ENCODE results near the gene SSTR5.

SSTR5 gene

GRCh38 chr16:1107731-1108130 is 35.2 kb downstream of the SSTR5 start:
- DNase-seq: no peak

DNA sequence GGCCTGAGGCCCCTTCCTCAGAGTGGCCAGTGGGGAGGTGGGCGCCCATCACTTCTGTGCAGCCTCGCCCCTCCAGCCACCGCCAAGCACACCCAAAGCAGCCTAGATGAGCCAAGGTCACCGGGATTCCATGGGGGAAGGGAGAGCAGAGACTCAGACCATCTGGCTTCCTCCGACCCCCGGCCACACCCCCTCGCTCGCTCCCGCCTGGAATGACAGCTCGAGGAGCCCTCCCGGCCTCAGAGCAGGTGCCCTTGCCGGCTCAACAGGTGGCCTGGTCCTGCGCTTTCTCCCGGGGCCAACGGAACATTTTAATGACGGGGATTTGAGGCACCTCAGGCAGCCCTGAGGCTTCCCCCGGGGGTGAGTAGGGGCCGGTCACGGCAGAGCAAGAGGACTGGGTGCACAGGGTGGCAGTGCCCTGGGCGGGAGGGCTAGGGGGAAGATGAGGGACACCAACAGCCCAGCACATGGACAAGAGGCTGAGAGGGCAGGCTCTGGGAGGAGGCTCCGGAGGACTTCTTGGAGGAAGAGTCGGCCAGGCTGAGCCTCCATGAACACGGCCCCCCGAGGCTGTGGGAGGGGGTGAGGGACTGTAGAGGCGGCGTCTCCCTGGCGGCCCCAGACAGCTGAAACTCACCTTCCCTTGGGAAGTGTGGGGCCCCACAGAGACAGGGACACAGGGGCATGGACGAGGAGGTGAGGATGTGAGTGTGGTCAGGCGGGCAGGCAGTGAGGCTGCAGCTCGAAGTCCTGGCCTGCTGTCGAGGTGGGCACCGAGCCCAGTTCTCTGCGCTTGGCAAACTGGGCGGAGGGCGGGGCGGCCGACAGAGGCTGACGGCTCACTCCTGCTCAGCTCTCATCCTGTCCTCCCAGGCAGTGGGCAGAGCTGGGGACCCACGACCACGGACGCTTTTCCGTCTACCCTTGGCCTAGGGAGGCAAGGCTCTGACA is 36.0 kb downstream of the SSTR5 start:
- DNase-seq: peak; percentile 30 to 67

DNA sequence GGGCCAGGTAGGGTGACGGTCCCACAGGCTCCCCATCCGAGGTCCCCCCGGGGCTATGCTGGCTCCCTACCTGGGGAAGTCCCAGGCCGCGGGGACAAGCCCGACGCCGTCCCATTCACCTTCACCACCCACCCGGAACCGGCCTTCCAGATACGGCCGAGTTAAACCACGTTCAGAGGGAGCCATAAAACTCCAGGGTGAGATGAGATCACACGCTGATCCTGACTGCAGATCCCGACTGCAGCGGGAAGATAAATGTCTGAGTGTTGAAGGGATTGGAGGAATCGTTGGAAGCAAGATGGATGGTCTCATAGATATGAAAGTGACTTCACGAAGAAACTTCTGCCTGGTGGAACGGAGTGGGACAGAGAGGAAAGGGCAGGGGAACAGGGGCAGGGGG is 37.1 kb downstream of the SSTR5 start:
- DNase-seq: no peak

GRCh38 chr16:1112506-1113184 is 40.1 kb downstream of the SSTR5 start:
- no peak for DNase-seq

DNA sequence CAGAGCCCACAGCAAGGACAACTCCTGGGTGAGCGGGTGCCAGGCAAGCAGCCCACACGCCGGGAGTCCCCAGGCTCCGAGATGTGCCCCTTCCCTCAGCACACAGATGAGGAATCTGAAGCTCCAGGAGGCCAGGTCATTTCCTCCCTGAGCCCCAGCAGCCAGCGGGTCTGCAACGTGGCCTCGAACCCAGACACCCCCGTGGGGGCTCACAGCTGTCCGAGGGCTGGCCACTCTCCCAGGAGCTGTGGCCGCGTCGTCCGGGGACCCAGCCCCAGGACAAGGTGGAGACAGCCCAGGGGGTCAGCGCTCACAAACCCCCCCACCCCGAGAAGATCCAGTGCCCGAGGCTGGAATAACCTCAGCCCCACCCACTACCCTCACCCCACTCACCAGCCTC is 40.9 kb downstream of the SSTR5 start:
- DNase-seq: no peak

- no peak for DNase-seq
These were observed 41.5 kb downstream of the SSTR5 start for GRCh38 chr16:1113889-1114526.

DNA sequence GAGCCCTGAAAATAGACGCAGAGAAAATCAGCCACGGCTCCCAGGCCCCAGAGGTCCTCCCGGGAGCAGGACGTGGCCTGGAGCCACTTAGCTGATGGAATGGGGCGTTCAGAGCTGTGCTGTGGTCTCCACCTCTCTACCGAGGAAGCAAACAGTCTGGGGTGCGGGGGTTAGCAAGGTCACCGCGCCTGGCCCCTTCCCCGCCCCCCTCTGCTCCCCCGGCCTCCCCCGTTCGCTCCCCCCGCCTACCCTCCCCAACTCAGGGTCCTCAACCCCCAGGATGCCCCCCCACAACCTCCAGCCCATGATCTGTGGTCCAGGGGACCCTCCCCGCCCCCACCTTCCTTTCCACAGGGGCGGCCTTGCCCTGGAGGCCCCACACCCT is 44.1 kb downstream of the SSTR5 start:
- DNase-seq: no peak

DNA sequence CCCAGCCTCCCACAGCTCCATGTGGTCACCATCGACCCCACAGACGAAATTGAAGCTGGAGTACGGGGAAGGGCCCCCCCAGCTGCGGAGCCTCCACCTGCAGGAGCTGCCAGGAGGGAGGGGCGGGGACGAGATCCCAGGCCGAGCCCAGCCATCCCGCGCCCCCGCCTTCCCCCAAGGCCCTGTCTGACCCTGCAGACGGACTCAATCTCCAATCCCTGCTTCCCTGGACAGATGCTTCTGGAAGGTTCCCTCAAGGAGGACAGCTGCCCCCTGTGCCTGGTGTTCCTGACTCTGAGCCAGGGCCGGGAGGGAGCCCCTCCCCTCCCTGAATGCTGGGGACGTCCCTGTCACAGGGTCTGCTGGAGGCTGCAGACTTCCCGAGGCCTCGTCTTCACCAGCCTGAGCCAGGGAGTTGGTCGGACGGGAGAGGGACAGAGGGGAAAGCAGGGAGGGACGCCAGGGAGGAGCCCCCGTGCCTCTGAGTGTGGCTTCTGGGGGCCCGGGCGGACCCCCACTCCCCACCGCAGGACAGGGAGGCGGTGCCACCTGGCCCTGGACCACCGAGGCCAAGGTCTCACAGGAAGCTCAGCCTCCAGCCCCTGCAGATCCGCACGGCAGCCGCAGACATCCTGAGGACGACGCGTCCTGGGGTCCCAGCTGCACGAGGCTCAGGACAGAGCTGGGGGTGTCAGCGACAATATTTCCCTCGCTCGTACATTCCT is 44.8 kb downstream of the SSTR5 start:
- no peak for DNase-seq

- no peak for DNase-seq
These were observed 45.4 kb downstream of the SSTR5 start for GRCh38 chr16:1117926-1118325.

DNA sequence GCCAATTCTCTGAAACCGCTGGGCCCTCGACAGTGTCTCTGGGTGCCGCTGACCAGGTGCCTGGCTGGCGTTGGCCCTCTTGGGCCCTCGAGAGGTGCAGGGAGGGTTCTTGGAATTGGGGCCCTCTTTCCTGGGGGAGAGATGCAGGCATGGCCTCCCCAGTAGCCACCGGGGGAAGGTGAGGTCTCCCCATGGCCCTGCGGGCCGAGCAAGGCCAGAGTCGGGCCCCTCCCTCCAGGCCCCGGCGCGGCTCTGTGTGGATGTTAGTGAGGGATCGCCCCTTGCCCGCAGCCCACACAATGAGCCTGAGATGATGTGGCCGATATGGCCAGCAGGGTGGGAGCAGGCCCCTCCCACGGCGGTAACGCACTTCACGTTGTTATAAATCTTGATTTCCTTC is 46.6 kb downstream of the SSTR5 start:
- no peak for DNase-seq

DNA sequence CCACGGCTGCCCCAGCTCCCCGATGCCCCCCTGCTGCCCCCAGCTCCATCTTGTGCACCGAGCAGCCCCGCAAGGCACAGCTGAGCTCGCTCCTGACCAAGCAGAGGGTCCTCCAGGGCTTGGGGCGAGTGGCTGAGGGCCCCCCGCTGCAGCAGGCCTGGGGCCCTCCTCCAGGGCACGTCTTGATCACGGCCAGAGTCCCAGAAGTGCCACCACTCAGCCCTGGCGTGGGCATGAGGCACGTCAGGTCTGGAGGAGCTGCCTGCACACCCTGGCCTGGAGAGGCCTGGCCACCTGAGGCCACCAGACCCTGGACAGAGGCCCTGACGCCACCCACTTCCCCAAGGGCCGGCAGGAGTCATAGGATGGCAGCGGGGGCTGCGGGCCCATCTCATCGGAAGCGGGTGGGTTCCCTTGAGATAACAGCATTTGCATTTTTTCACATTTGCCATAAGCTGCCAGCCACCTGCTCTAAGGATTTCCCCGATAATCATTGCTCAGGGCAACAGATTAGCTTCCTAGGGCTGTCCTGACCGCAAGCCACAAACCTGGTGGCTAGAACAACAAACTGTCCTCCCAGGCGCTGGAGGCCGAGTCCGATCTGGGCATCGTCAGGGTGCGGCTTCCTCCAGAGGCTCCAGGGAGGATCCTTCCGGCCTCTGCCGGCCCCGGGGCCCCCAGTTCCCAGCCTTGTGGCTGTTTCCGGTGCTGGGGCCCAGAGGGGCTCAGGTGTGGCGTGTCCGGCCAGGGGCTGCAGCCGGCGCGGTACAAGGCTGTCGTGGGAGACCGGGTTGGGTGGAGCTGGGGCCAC is 47.4 kb downstream of the SSTR5 start:
- no peak for DNase-seq

DNA sequence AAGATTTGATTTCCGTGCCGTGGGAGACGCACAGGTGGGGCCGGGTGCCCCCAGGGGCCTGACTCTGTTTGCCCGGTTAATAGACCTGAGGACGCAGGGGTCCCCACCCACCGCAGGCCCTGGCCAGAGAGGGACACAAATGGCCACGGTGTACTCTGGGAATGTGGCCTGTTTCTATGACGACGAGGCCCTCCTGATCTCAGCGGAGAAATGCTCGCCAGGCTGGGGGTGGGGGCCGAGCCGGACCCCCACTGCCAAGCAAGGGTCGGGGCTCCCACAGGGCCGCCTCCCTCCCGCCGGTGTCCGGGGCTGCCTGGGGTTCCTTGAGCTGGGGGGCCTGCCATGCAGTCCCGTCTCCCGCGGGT is 48.0 kb downstream of the SSTR5 start:
- no peak for DNase-seq

DNA sequence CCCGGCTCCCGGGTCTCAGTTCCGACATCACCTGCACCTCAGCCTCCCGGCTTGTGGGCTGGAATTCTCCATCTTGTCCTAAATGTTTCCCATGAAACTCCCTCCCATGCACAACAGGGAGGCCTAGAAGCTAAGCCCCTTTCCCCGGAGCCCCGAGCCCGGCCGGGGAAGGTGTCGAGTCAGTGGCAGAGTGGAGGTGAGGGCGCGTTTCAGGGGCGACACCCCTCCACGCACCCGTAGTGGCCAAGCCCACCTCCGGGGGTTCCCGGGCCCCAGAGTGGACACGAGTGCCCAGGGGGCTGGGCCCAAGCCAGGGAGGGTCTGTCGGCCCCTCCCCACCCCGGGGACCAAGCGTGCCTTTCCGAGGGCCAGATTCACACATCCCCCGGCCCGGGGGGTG is 48.5 kb downstream of the SSTR5 start:
- no peak for DNase-seq

DNA sequence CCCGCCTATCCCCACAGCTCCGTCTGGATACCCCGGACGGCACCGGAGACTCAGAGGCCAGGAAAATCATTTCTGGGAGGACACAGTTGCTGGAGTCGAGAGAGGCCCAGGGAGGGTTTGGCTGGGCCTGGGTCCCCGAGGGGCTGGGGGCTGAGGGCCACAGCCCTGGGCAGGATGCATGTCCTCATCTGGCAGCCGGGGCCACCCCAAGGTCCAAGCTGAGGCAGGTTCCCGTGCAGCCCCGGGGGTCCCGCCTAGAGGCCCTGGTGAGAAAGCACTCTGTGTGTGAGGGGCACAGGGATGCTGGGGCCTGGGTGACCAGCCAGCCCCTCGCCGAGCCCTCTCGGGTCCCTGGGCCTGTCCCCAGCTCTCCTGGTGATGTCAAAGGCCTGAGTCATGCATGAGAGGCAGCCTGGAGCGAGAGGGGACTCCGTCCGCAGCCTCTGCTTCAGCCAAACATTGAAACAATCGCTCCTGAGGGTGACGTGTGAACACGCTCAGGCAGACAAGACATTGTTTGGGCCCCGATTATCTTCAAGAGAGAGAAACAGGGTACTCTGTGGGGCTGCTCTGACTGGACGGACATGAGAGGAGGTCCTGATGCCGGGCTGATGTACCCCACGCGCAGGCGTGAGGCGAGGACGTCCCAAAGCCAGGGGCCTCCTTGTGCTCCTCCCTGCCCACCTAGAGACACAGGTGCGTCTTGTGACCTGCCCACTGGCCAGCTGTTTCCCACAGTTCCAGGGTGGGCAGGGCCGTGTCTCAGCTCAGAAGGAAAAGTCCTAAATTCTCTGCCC is 49.3 kb downstream of the SSTR5 start:
- DNase-seq: no peak

DNA sequence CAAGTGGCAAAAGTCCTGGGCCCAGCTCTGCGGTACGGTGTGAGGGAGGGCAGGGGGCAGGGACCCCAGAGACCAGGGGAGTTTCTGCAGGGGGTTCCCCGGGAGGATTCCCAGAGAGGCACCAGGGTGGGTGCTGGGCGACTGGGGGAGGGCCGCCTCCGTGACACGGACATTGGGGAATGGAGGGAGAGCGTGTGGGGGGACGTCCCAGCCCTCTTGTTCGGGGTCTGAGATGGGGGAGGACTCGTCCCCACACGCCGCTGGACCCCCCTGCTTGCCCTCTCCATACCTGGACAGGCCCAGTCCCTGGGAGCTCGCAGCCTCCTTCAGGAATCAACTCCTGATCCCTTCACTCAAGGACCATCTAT is 49.8 kb downstream of the SSTR5 start:
- no peak for DNase-seq

- no peak for DNase-seq
These were observed 51.1 kb downstream of the SSTR5 start for GRCh38 chr16:1123525-1124230.

DNA sequence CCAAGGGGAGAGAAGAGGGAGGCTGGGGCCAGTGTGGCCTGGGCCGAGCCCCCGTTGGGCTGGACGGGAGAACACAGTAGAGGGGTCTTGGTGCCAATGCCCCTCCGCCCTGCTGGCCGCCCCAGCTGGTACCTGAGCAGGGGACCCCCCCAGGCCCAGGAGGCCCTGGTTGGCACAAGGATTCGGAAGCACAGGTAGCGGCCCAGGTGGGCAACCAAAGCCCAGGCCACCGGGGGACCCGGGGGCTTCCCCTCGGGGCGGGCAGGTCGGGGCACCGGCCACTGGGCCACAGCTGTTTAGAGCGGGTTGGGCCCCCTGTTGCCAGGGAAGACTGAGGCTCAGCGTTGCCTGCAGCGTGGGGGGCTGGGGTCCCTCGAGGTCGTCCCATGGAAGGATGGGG is 51.7 kb downstream of the SSTR5 start:
- DNase-seq: no peak

- no peak for DNase-seq
These were observed 52.2 kb downstream of the SSTR5 start for GRCh38 chr16:1124795-1125194.

DNA sequence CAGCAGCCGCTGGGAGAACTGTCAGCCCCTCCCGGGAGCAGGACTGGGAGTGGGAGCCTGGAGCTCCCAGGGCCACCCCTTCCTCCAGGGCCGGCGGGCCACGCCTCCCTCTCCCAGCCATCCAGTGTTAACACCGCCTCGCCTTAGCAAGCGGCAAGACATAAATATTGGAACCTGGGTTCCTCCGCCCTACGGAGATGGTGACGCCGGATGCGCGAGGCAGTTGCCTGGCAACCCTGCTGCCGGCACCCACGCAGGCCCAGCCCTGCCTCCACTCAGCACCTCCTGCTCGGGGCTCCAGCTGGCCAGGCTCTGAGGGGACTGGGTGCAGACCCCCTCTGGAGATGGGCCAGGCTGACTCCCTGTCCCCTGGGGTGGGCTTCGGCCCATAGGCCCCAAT is 52.9 kb downstream of the SSTR5 start:
- DNase-seq: peak in 1 of 2 experiments; percentile 32

- DNase-seq: no peak
These were observed 53.5 kb downstream of the SSTR5 start for GRCh38 chr16:1126044-1126443.

DNA sequence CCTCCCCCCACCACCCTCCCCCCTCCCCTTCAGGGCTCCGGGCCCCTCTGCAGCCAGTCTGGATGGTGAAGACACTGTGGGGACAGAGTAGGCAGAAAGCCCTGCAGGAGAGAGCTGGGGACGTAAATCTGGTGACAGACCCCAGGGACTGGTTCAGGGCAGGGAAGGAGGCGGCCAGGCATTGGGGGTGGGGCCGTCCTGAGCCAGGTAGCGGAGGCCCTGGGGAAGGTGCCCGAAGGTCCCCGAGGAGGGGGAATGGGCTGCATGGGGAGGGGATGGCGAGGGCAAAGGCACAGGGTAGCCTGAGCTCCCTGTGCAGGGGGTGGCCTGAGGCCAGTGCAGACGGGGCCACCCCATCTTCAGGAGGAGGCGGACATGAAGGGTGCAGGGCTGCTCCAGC is 54.0 kb downstream of the SSTR5 start:
- no peak for DNase-seq

All from SHP77 (cell line).